ENCODE measurements around the gene GNB5. TPM values are rescaled to one million over a fixed set of nuclear protein-coding genes. Genes with fewer than 3 reads are reported as not detected.

GNB5 gene
- total and polyA plus RNA-seq, 10 donors, result 18.6 to 43.2 (median 30.3) TPM

DNA sequence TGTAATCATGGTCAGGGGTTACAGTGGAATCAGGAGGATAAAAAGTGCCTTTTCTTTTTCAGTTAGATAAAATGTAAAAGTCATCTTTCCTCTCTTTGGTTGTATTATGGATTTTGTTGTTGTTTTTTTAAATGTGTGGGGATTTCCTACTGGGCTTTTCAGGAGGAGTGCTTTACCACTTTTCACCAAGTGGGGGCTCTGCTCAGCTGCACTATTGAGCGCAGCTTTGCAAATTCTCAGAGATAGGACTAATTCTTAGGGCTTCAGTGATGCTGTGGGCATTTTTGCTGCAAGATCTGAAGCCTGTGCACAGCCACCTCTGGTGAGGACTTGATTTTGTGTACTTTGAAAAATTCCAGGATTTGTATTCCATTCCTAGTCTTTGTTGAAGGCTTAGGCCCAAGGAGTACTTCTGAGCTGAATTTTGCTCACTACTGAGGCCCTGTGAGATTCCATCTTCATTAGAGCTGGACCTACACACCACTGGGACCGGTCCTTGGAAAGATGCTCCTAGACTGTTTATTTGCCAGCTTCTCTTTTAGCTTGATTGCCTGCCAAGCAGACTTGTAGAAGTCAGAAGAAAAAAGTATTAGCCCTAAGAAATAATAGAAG lies 7.5 kb downstream of the GNB5 start:
- WGBS, 5 donors, result 66 to 90% (median 77%) methylated on average over 2 of the region's 2 CpGs
- peaks cover 0 to 20% (median 0%) of the 10 kb centered on the region in 7 donors for H3K27me3 ChIP-seq (replicated peaks in 1 of 7)
- peaks cover 0 to 2% (median 0%) of the 10 kb centered on the region in 8 donors for H3K9me3 ChIP-seq
- intact Hi-C loops (cut with DNase I; ENCODE audit: low total_unique reads), result no loop called here
- TF ChIP-seq POLR2AphosphoS5 (IDR thresholded peaks at IDR 0.05), result no peak
- TF ChIP-seq, protein P1, sequence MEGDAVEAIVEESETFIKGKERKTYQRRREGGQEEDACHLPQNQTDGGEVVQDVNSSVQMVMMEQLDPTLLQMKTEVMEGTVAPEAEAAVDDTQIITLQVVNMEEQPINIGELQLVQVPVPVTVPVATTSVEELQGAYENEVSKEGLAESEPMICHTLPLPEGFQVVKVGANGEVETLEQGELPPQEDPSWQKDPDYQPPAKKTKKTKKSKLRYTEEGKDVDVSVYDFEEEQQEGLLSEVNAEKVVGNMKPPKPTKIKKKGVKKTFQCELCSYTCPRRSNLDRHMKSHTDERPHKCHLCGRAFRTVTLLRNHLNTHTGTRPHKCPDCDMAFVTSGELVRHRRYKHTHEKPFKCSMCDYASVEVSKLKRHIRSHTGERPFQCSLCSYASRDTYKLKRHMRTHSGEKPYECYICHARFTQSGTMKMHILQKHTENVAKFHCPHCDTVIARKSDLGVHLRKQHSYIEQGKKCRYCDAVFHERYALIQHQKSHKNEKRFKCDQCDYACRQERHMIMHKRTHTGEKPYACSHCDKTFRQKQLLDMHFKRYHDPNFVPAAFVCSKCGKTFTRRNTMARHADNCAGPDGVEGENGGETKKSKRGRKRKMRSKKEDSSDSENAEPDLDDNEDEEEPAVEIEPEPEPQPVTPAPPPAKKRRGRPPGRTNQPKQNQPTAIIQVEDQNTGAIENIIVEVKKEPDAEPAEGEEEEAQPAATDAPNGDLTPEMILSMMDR (IDR thresholded peaks at IDR 0.05 in 8 of 11, conservative IDR thresholded peaks at IDR 0.05 in 3 of 11), result peak in 8 of 11 experiments; percentile 24 to 60 (median 48)
- H3K4me1 ChIP-seq, result peaks cover 11 to 28% (median 18%) of the 10 kb centered on the region in 6 donors
- no peak for DNase-seq
- H3K36me3 ChIP-seq, result peaks cover 0 to 7% (median 0%) of the 10 kb centered on the region in 6 donors
- H3K4me3 ChIP-seq, result no peak overlapping the region
- no peak overlapping the region for H3K27ac ChIP-seq

DNA sequence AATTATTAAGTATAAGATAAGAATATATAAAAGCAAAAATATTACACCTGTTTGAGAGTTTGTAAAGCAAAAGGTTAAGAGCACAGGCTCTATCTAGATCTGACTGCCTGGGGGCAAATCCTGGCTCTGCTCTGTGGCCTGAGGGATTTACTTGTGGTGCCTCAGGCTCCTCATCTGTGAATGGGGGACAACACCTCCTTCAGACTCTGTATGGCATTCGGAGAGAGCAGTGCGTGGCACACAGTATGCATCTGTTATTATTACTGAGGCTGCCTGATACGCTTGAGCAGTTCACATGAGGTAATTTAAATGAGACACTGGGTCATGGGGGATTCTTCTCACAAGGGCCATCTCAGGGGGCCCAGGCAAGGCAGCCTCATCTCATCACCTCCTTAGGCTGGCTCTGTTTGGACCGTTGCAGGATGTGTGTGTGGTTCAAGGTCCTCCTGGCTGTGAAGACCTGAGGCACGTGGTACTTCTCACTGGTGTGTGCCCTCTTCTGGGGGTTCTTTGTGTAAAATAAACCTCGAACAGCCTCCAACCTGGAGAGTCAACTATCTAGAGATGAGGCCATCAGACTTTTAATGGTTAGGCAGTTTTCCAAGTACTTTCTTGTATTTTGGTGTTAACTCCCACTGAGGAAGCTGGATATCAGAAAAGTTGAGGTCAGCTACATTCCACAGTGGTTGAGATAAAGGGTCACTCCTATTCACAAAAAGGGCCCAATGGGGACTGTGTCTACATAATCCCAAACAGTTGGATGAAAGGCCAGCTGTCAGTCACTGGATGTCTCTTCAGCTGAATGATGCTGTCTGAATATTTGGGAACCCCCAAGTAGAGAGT lies 9.0 kb downstream of the GNB5 start:
- Histone ChIP-seq H3K27ac (no peak overlapping the region), H3K4me1 (peaks cover 16 to 39% (median 25%) of the 10 kb centered on the region in 6 donors), H3K36me3 (peaks cover 0 to 7% (median 0%) of the 10 kb centered on the region in 6 donors), H3K4me3 (no peak overlapping the region), H3K27me3 (replicated peaks in 1 of 7) (peaks cover 0 to 20% (median 0%) of the 10 kb centered on the region in 7 donors), H3K9me3 (peaks cover 0 to 2% (median 0%) of the 10 kb centered on the region in 8 donors)
- no peak for DNase-seq
- TF ChIP-seq, protein P1 (IDR thresholded peaks at IDR 0.05 in 8 of 11, conservative IDR thresholded peaks at IDR 0.05 in 3 of 11), result no peak
- TF ChIP-seq POLR2AphosphoS5 (IDR thresholded peaks at IDR 0.05), result no peak
- no peak for TF ChIP-seq POLR2A (IDR thresholded peaks at IDR 0.05)
- intact Hi-C loops (cut with DNase I; ENCODE audit: low total_unique reads), result no loop called here
- 67 to 79% (median 74%) methylated on average over 5 to 6 of the region's 6 CpGs for WGBS, 5 donors

DNA sequence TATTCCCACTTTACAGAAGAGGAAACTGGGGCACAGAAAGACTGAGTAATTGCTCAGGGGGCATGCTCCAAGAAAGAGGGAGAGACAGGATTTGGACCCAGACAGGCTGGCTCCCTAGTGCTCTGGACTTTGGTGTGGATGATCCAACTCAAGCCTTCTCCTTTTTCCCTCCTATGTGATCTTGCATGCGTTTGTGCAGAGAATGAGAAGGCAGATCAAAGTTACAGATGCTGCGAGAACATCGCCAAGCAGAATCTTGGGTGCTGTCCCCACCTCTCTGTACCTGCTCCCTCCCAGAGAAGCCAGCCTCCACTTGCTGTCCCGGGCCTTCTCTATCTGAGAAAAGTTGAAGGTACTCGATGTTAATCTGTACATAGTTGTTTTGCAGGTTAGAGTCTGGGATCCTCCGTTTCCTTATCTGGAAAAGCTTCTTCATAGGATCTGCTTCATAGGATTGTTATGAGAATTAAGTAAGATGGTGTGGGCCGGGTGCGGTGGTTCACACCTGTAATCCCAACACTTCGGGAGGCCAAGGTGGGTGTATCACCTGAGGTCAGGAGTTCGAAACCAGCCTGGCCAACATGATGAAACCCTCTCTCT lies 10.2 kb downstream of the GNB5 start:
- Histone ChIP-seq H3K9me3 (peaks cover 0 to 2% (median 0%) of the 10 kb centered on the region in 8 donors), H3K27ac (peak overlapping the region in 7 of 8 donors; percentile 89 to 99 (median 94)), H3K4me1 (peaks cover 16 to 44% (median 25%) of the 10 kb centered on the region in 6 donors), H3K36me3 (peaks cover 0 to 12% (median 0%) of the 10 kb centered on the region in 6 donors), H3K27me3 (replicated peaks in 1 of 7) (peaks cover 0 to 20% (median 0%) of the 10 kb centered on the region in 7 donors), H3K4me3 (peak overlapping the region in 5 of 8 donors; percentile 51 to 90 (median 73))
- 82 to 89% (median 84%) methylated on average over 10 of the region's 10 CpGs for WGBS, 5 donors
- no peak for TF ChIP-seq POLR2AphosphoS5 (IDR thresholded peaks at IDR 0.05)
- no peak for TF ChIP-seq POLR2A (IDR thresholded peaks at IDR 0.05)
- TF ChIP-seq, protein P1 (IDR thresholded peaks at IDR 0.05 in 8 of 11, conservative IDR thresholded peaks at IDR 0.05 in 3 of 11), result no peak
- intact Hi-C loops (cut with DNase I; ENCODE audit: low total_unique reads), result no loop called here
- DNase-seq, result no peak
